PC-3 (cell line): ENCODE results near the gene GABRA6. TPM values are rescaled to one million over a fixed set of nuclear protein-coding genes. Genes with fewer than 3 reads are reported as not detected.
"Not testable (repeated sequence)": the region's sequence is repeated elsewhere in the genome, so short reads cannot be mapped to it uniquely, and the experiment has no call there.

Experiments used
- ATAC-seq: fragments of 200-7000 bp; cut with Tn5 transposase; 2 replicates; pipeline ENCODE4 v1.9.1; 2020; ENCODE audit warnings: mild to moderate bottlenecking, moderate library complexity
- BruUV-seq: library from RNA; stranded (reverse); fragments of 400-500 nt; replicated peaks from 2 replicates; lab custom pipeline; 2021; lab: Mats Ljungman, UMichigan
- CTCF ChIA-PET: fragments of 300-600 bp; sonication (Branson Sonifier 250); formaldehyde crosslinking; loops from one replicate; lab custom pipeline; 2022; ENCODE audit warnings: antibody characterized with exemption; lab: Charles Lee
- POLR2A ChIA-PET: fragments of 300-600 bp; sonication (Branson Sonifier 250); formaldehyde crosslinking; loops from one replicate; lab custom pipeline; 2022; ENCODE audit warnings: antibody characterized with exemption; ENCODE audit not compliant: unreplicated experiment; lab: Charles Lee
- DNase-seq: peaks from one replicate; pipeline ENCODE4 v3.0.0-alpha.2; 2015
- H2AFZ ChIP-seq: fragments of 300-600 bp; sonication (generic); 2 replicates; pipeline ENCODE4 v1.6.0; 2016; ENCODE audit warnings: antibody characterized with exemption, low read length
- H3F3A ChIP-seq: fragments of 300-600 bp; sonication (generic); one replicate; pipeline ENCODE4 v1.6.0; 2017; ENCODE audit warnings: antibody characterized with exemption, low read length, control low read depth, mild to moderate bottlenecking; ENCODE audit not compliant: unreplicated experiment
- H3K27ac ChIP-seq: fragments of 300-600 bp; sonication (generic); 2 replicates; pipeline ENCODE4 v1.5.1; 2016; ENCODE audit warnings: mild to moderate bottlenecking, low read length
- H3K27me3 ChIP-seq: fragments of 300-600 bp; sonication (generic); 2 replicates; pipeline ENCODE4 v1.6.1; 2016; ENCODE audit warnings: low read length, mixed read lengths
- H3K36me3 ChIP-seq: fragments of 300-600 bp; sonication (generic); 2 replicates; pipeline ENCODE4 v1.6.1; 2016; ENCODE audit warnings: low read depth, mixed run types, low read length, mixed read lengths
- H3K4me1 ChIP-seq: fragments of 300-600 bp; sonication (generic); 2 replicates; pipeline ENCODE4 v1.5.1; 2016; ENCODE audit warnings: low read length; ENCODE audit not compliant: insufficient read depth
- H3K4me2 ChIP-seq: fragments of 300-600 bp; sonication (generic); 2 replicates; pipeline ENCODE4 v1.6.0; 2016; ENCODE audit warnings: low read length
- H3K4me3 ChIP-seq: fragments of 300-600 bp; sonication (generic); 2 replicates; pipeline ENCODE4 v1.5.1; 2016; ENCODE audit warnings: mild to moderate bottlenecking, low read length, mixed read lengths
- H3K79me2 ChIP-seq: fragments of 300-600 bp; sonication (generic); 2 replicates; pipeline ENCODE4 v1.6.1; 2017; ENCODE audit warnings: low read length, mixed read lengths
- H3K9ac ChIP-seq: fragments of 300-600 bp; sonication (generic); 2 replicates; pipeline ENCODE4 v1.6.0; 2016; ENCODE audit warnings: mild to moderate bottlenecking, low read length
- H3K9me2 ChIP-seq: fragments of 300-600 bp; sonication (generic); replicated peaks from 2 replicates; pipeline ENCODE4 v1.6.1; 2016; ENCODE audit warnings: mixed run types, low read length, mixed read lengths
- H3K9me3 ChIP-seq: fragments of 300-600 bp; sonication (generic); 2 replicates; pipeline ENCODE4 v1.6.1; 2016; ENCODE audit warnings: low read length, mixed read lengths
- H4K20me1 ChIP-seq: fragments of 300-600 bp; sonication (generic); 2 replicates; pipeline ENCODE4 v1.6.1; 2016; ENCODE audit warnings: low read length, mixed read lengths
- EZH2 ChIP-seq: fragments of 300-600 bp; sonication (generic); IDR thresholded peaks from one replicate; pipeline ENCODE4 v1.6.1; 2017; ENCODE audit warnings: antibody characterized with exemption, mild to moderate bottlenecking, low read length; ENCODE audit not compliant: unreplicated experiment
- EZH2phosphoT487 ChIP-seq: fragments of 300-600 bp; sonication (generic); IDR thresholded peaks from 2 replicates; pipeline ENCODE4 v1.6.1; 2018; ENCODE audit warnings: mild to moderate bottlenecking, antibody characterized with exemption, low read length, borderline replicate concordance
- intact Hi-C: fragments of 100-400 bp; cut with micrococcal nuclease; formaldehyde crosslinking; loops from 2 replicates; pipeline ENCODE4 v1.9.0; 2023
- total RNA-seq: library from RNA; depleted of rRNA; stranded (reverse); fragments of >200 nt; gene quantifications from 2 replicates; pipeline ENCODE4 v1.2.3, GENCODE V29; 2014
- TF ChIP-seq, protein P1 (sequence below): fragments of 300-600 bp; sonication (generic); conservative IDR thresholded peaks from 2 replicates; pipeline ENCODE4 v1.5.1; 2017; ENCODE audit warnings: antibody characterized with exemption, low read depth, mild to moderate bottlenecking, low read length

Gene GABRA6
- total RNA-seq, 1 experiment from 2014 or later, result not detected

DNA sequence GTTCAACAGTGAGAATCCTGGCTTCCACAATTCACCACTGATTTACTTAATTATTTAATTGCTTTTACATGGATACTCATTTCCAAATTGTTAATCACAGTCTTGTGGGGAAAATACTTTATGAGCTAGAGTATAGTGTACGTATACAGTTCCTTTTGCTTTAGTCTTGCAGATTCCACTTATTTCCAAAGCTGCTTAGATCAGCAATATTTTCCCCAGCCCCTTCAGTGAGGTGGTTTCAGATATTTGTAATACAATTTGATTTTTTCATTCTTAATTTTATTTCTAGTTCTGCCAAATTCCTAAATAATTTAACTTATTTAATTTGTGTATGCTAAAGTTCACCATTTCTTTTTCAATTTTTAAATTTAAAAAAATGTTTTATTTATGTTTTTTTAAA is 40.3 kb upstream of the GABRA6 start:
- H3K36me3 ChIP-seq, result no peaks in the 10 kb centered on the region
- H3K4me2 ChIP-seq, result no peak overlapping the region
- POLR2A ChIA-PET, result no interaction called here
- H3K9me2 ChIP-seq, result no peaks in the 10 kb centered on the region
- no peaks in the 10 kb centered on the region for H3K79me2 ChIP-seq
- H3K9me3 ChIP-seq, result peaks cover 13% of the 10 kb centered on the region; the same call in 1 of the 2 replicates
- H4K20me1 ChIP-seq, result no peaks in the 10 kb centered on the region
- ATAC-seq (no peak), DNase-seq (no peak)
- H3K9ac ChIP-seq, result no peak overlapping the region
- H3K4me3 ChIP-seq, result no peak overlapping the region
- TF ChIP-seq, protein P1, sequence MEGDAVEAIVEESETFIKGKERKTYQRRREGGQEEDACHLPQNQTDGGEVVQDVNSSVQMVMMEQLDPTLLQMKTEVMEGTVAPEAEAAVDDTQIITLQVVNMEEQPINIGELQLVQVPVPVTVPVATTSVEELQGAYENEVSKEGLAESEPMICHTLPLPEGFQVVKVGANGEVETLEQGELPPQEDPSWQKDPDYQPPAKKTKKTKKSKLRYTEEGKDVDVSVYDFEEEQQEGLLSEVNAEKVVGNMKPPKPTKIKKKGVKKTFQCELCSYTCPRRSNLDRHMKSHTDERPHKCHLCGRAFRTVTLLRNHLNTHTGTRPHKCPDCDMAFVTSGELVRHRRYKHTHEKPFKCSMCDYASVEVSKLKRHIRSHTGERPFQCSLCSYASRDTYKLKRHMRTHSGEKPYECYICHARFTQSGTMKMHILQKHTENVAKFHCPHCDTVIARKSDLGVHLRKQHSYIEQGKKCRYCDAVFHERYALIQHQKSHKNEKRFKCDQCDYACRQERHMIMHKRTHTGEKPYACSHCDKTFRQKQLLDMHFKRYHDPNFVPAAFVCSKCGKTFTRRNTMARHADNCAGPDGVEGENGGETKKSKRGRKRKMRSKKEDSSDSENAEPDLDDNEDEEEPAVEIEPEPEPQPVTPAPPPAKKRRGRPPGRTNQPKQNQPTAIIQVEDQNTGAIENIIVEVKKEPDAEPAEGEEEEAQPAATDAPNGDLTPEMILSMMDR, result no peak
- TF ChIP-seq EZH2 (no peak), EZH2phosphoT487 (no peak)
- H3K4me1 ChIP-seq, result no peaks in the 10 kb centered on the region
- intact Hi-C loops, result no loop called here
- CTCF ChIA-PET, result no interaction called here
- H3K27me3 ChIP-seq, result no peaks in the 10 kb centered on the region
- H3K27ac ChIP-seq, result no peak overlapping the region
- no peaks in the 10 kb centered on the region for H3F3A ChIP-seq
- no TSS peak for BruUV-seq
- H2AFZ ChIP-seq, result no peak overlapping the region

DNA sequence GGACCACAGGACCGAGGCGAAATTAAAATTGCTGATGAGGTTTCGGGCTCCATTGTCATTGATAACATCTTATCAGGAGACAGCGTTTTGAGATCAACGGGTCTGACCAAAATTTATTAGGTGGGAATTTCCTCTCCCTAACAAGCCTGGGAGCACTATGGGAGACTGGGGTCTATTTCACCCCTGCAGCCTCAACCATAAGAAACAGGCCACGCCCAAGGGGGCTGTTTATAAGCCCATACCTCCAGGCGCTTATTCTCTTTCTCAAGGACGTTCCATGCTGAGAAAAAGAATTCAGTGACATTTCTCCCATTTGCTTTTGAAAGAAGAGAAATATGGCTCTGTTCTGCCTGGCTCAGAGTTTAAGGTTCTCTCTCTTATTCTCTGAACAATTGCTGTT is 33.6 kb upstream of the GABRA6 start:
- H3K79me2 ChIP-seq, H3K4me2 ChIP-seq, H3K27me3 ChIP-seq, H3K36me3 ChIP-seq, H3K27ac ChIP-seq, ATAC-seq, H3K9ac ChIP-seq, H2AFZ ChIP-seq, BruUV-seq, H4K20me1 ChIP-seq, H3F3A ChIP-seq, intact Hi-C loops, H3K4me3 ChIP-seq, POLR2A ChIA-PET, H3K4me1 ChIP-seq, DNase-seq, H3K9me2 ChIP-seq, CTCF ChIA-PET, H3K9me3 ChIP-seq: not testable (repeated sequence)

DNA sequence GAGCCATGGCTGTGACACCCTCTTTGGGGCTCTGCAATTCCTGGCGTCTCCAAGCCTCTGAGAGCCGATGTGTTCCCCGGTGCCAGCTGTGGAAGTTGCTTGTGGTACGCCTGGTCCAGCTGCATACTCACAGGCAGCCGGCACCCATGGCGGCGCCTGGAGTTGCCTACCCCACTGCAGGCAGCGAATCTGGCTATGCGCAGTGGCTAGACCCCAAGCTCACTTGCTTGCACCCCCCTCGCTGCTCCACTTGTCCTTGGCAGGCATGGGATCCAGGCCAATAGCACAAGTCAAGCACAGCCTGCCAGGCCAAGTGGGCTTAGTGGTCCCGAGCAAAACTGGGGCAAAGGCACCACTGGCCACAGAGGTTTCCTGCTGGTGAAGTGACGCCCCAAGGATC is 24.7 kb upstream of the GABRA6 start:
- ChIA-PET CTCF (no interaction called here), POLR2A (no interaction called here)
- Histone ChIP-seq H4K20me1 (no peaks in the 10 kb centered on the region), H2AFZ (no peak overlapping the region), H3K36me3 (no peaks in the 10 kb centered on the region), H3K9me3 (peaks cover 10% of the 10 kb centered on the region; the same call in 1 of the 2 replicates), H3K79me2 (no peaks in the 10 kb centered on the region), H3K27ac (no peak overlapping the region), H3K9me2 (no peaks in the 10 kb centered on the region), H3K4me2 (no peak overlapping the region), H3F3A (no peaks in the 10 kb centered on the region), H3K4me3 (no peak overlapping the region), H3K4me1 (no peaks in the 10 kb centered on the region), H3K27me3 (no peaks in the 10 kb centered on the region), H3K9ac (no peak overlapping the region)
- intact Hi-C loops, result loop anchor here (5.0 kb wide), 1 partner anchor 534 kb away; no protein-coding TSS in a partner anchor
- no peak for TF ChIP-seq EZH2
- BruUV-seq, result no TSS peak
- ATAC-seq, result no peak
- no peak for DNase-seq

DNA sequence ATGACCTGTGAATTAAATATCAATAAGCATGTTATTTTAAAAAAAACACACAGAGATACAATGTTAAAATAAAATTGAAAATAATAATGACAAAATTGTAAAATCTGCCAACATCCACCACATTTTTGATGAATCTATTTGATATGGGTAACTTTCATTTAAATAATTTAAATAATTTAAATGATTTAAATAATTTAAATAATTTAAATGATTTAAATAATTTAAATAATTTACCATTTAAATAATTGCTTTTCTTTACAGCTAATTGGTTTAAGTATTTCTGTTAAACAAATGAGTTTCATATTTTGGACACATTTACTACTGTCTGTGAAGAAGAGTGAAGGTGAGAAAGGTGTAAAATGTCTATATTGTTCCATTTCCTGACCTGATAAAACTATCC is 22.1 kb upstream of the GABRA6 start:
- Histone ChIP-seq H3K9me2 (no peaks in the 10 kb centered on the region), H3F3A (no peaks in the 10 kb centered on the region), H2AFZ (no peak overlapping the region), H3K27me3 (no peaks in the 10 kb centered on the region), H3K4me2 (no peak overlapping the region), H3K79me2 (no peaks in the 10 kb centered on the region), H3K4me3 (no peak overlapping the region), H3K4me1 (no peaks in the 10 kb centered on the region), H3K9me3 (peaks cover 12% of the 10 kb centered on the region; the same call in 1 of the 2 replicates), H3K27ac (no peak overlapping the region), H3K36me3 (no peaks in the 10 kb centered on the region), H4K20me1 (no peaks in the 10 kb centered on the region), H3K9ac (no peak overlapping the region)
- ChIA-PET CTCF (no interaction called here), POLR2A (no interaction called here)
- intact Hi-C loops, result loop anchor here (5.0 kb wide), 1 partner anchor 536 kb away; no protein-coding TSS in a partner anchor
- TF ChIP-seq, protein P1, result no peak
- TF ChIP-seq EZH2 (no peak), EZH2phosphoT487 (no peak)
- ATAC-seq (no peak), DNase-seq (no peak)
- no TSS peak for BruUV-seq
